ENCODE data around the gene RFNG. TPM values are rescaled to one million over a fixed set of nuclear protein-coding genes. Genes with fewer than 3 reads are reported as not detected.

Gene RFNG
- total and polyA plus RNA-seq, 2 of the 4 experiments (the other 2 are of a cell fraction), result 6.8 to 47.3 TPM

DNA sequence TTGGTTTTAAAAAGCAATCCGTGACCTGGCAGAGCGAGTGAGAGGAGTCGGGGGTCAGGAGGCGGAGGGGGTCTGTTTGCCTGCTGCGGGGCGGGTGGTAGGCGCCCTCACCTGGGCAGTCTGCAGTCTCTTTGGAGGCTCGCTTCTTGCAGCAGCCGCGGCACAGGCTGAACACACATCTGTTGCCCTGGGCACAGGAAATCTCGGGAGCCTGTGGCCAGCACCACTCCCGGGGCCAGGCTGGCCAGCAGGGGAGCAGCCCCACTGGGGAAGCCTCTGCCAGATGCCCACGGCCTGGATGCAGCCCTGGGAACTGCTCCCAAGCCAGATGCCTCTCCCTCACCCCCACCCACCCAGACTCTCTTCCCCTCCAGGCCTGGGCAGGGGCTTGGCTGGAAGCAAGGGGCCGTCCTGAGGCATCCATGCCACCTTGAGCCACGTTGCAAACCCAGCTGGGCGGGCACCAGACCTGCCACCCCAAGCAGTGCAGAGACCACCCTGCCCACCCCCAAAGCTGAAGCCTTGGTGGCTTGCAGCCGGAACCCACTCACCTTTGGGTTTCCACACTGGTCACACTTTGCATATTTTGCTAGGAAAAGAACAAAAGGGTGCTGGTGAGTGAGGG, 6.7 kb upstream of the RFNG start:
- Histone ChIP-seq H3K27me3 (ENCODE audit: control insufficient read depth, insufficient read depth, low read length) (no peaks in the 10 kb centered on the region), H2AK9ac (replicated peaks; ENCODE audit: low read depth, low read length, poor library complexity) (no peak overlapping the region), H3K4ac (ENCODE audit: low read depth, low read length) (no peak overlapping the region), H2AFZ (replicated peaks; ENCODE audit: low read length, poor library complexity) (no peak overlapping the region), H3K23ac (ENCODE audit: low read depth, low read length) (no peak overlapping the region), H4K5ac (ENCODE audit: low read depth, low read length) (no peak overlapping the region), H2BK15ac (ENCODE audit: low read depth, low read length) (no peak overlapping the region), H4K20me1 (ENCODE audit: insufficient read depth, low read length) (no peaks in the 10 kb centered on the region; the same call in none of the 2 replicates), H3K4me1 (ENCODE audit: control insufficient read depth, insufficient read depth, low read length) (peaks cover 1% of the 10 kb centered on the region; the same call in 1 of the 2 replicates), H3K4me3 (ENCODE audit: insufficient read depth, low read depth, low read length) (no peak overlapping the region), H3K56ac (ENCODE audit: extremely low read depth, insufficient read depth, low read length) (no peak overlapping the region), H3K79me1 (ENCODE audit: low read depth in 1 of 2, low read length in 2 of 2) (peaks cover 11 to 21% of the 10 kb centered on the region in 2 experiments), H2AK5ac (ENCODE audit: low read depth, low read length) (no peak overlapping the region), H3K9ac (ENCODE audit: low read depth, low read length) (no peak overlapping the region), H3K9me3 (ENCODE audit: control insufficient read depth, insufficient read depth, low read length) (no peaks in the 10 kb centered on the region), H3K36me3 (ENCODE audit: control insufficient read depth, insufficient read depth, low read length) (peaks cover 83% of the 10 kb centered on the region), H4K8ac (ENCODE audit: low read depth in 2 of 2, low read length in 2 of 2) (no peak overlapping the region), H3K18ac (ENCODE audit: low read depth, low read length) (no peak overlapping the region), H2BK5ac (ENCODE audit: low read depth, low read length, poor library complexity, severe bottlenecking) (no peak overlapping the region), H3K14ac (replicated peaks; ENCODE audit: low read depth, low read length) (no peak overlapping the region), H3K9me1 (ENCODE audit: insufficient read depth, low read length) (no peaks in the 10 kb centered on the region), H2BK20ac (ENCODE audit: low read depth, low read length) (no peak overlapping the region), H2BK120ac (ENCODE audit: low read depth, low read length) (no peak overlapping the region), H3K27ac (ENCODE audit: insufficient read depth, low read length) (no peak overlapping the region), H3K4me2 (ENCODE audit: low read depth, low read length) (no peak overlapping the region), H4K91ac (ENCODE audit: insufficient read depth, low read depth, low read length) (no peak overlapping the region)
- TF ChIP-seq CEBPB (IDR thresholded peaks at IDR 0.05; ENCODE audit: low read depth, low read length) (no peak), RFX5 (IDR thresholded peaks at IDR 0.05; ENCODE audit: low read depth, low read length) (no peak), BHLHE40 (IDR thresholded peaks at IDR 0.05; ENCODE audit: low read depth, low read length) (no peak), SMC3 (IDR thresholded peaks at IDR 0.05; ENCODE audit: low read depth, low read length) (no peak), NFE2L2 (IDR thresholded peaks at IDR 0.05; ENCODE audit: low read depth, low read length) (no peak)
- TF ChIP-seq, protein P1, sequence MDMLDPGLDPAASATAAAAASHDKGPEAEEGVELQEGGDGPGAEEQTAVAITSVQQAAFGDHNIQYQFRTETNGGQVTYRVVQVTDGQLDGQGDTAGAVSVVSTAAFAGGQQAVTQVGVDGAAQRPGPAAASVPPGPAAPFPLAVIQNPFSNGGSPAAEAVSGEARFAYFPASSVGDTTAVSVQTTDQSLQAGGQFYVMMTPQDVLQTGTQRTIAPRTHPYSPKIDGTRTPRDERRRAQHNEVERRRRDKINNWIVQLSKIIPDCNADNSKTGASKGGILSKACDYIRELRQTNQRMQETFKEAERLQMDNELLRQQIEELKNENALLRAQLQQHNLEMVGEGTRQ (IDR thresholded peaks at IDR 0.05; ENCODE audit: low read depth, low read length), result no peak
- POLR2A ChIA-PET (ENCODE audit: unreplicated experiment), result no interaction called here
- no peak for DNase-seq
- 86% methylated on average over 13 of the region's 17 CpGs; no CpG with 5 or more reads in 1 of the 2 experiments for whole genome bisulfite sequencing, 2 experiments (ENCODE audit: extremely low coverage in 2 of 2, insufficient read length in 1 of 2)
- ATAC-seq (ENCODE audit: low read depth), result no peak
- CTCF ChIA-PET, result no interaction called here
- no TSS peak for BruUV-seq (replicated peaks)
- in situ Hi-C loops (cut with MboI; ENCODE audit: low sequenced_read_pairs), result no loop called here
- intact Hi-C loops (cut with micrococcal nuclease), result no loop called here
- dilution Hi-C loops (cut with HindIII; ENCODE audit: low sequenced_read_pairs, unreplicated experiment), result no loop called here
